ENCODE results near the gene ZNF532. TPM values are rescaled to one million over a fixed set of nuclear protein-coding genes. Genes with fewer than 3 reads are reported as not detected.
A peak's percentile ranks its signal among the peaks of the same experiment; 100 is the strongest.

ZNF532 gene
- total RNA-seq, 1 experiment from 2014 or later, result 49.8 TPM

DNA sequence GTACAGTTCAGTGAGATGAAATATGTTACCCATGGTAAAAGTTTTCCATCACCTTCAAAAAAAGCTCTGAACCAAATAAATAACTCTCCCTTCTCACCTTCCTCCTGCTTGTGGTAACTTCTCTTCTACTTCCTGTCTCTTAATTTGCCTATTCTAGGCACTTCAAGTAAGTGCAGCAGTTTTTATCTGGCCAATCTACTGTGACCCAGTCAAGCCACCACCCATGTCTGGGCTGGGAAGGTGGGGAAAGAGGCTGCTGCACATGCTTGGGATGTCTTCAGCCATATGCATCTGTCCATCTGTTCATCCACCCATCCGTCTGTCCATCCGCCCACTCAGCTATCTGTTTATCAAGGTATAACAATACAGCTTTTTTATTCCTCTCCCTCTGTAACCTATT lies 31.6 kb downstream of the ZNF532 start:
- BruUV-seq (replicated peaks), result no TSS peak
- H3K27ac ChIP-seq (ENCODE audit: low read length), result peak overlapping the region; percentile 58; the same call in 1 of the 2 replicates
- no peaks in the 10 kb centered on the region for H3K27me3 ChIP-seq (ENCODE audit: control insufficient read depth, insufficient read depth, low read length)
- no peak overlapping the region for H3K4me3 ChIP-seq (ENCODE audit: low read depth in 2 of 2, low read length in 2 of 2)
- H3K9me3 ChIP-seq (ENCODE audit: control insufficient read depth, insufficient read depth, low read depth, low read length), result no peaks in the 10 kb centered on the region
- ChIA-PET POLR2A (no interaction called here), CTCF (no interaction called here)
- H3K36me3 ChIP-seq (ENCODE audit: control insufficient read depth, insufficient read depth, low read length), result no peaks in the 10 kb centered on the region
- ATAC-seq (no peak), DNase-seq (ENCODE audit: low read depth, low spot score) (no peak)
- TF ChIP-seq POLR2AphosphoS5 (IDR thresholded peaks at IDR 0.05; ENCODE audit: low read depth, low read length), result no peak
- intact Hi-C loops (cut with micrococcal nuclease; ENCODE audit: unreplicated experiment) (no loop called here), in situ Hi-C loops (cut with HindIII; ENCODE audit: low pct_unique_long_range_greater_than_20kb, low sequenced_read_pairs) (no loop called here)
- peaks cover 9% of the 10 kb centered on the region for H3K4me1 ChIP-seq (ENCODE audit: control insufficient read depth, insufficient read depth, low read length)

DNA sequence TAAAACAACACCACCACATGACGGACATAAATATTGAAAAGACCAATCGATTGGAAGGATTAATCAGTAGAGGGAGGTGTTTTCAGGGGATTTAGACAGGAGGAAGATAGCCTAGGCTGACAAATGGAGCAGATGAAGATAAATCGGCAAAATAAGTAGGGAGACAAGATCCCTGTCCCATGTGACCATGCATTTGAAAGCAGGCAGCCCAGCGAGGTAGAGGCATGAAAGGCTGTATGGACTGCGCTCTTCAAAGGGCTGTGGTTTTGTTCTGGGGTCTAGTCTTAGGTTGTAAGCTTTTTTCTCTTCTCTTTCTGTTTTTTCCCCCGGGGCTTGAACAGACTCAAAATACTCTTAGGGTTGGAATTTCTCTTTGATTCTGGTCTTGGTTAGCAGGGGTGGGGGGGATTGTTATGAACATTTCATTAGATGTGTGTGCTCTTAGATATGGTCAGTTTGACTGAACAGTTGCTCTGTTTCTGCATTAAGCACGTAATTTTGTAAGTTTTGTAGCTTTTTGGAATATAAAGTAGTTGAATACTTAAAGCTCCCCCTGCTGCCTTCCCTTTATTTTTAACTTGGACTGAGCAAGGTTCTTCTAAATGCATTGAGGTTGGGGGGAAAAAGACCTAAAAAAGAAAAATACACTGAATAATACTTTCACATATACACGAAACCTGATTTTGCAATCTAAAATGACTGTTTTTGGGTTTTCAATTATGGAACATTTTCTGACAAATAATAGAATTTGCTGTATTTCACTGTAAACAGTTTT lies 32.2 kb downstream of the ZNF532 start:
- Histone ChIP-seq H3K4me3 (ENCODE audit: low read depth in 2 of 2, low read length in 2 of 2) (no peak overlapping the region), H3K27me3 (ENCODE audit: control insufficient read depth, insufficient read depth, low read length) (no peaks in the 10 kb centered on the region), H3K36me3 (ENCODE audit: control insufficient read depth, insufficient read depth, low read length) (no peaks in the 10 kb centered on the region), H3K4me1 (ENCODE audit: control insufficient read depth, insufficient read depth, low read length) (peaks cover 4% of the 10 kb centered on the region), H3K27ac (ENCODE audit: low read length) (peak overlapping the region; percentile 58; the same call in 1 of the 2 replicates), H3K9me3 (ENCODE audit: control insufficient read depth, insufficient read depth, low read depth, low read length) (no peaks in the 10 kb centered on the region)
- TF ChIP-seq TCF7L2 (IDR thresholded peaks at IDR 0.05; ENCODE audit: low read depth, low read length), result no peak
- TF ChIP-seq, protein P1, sequence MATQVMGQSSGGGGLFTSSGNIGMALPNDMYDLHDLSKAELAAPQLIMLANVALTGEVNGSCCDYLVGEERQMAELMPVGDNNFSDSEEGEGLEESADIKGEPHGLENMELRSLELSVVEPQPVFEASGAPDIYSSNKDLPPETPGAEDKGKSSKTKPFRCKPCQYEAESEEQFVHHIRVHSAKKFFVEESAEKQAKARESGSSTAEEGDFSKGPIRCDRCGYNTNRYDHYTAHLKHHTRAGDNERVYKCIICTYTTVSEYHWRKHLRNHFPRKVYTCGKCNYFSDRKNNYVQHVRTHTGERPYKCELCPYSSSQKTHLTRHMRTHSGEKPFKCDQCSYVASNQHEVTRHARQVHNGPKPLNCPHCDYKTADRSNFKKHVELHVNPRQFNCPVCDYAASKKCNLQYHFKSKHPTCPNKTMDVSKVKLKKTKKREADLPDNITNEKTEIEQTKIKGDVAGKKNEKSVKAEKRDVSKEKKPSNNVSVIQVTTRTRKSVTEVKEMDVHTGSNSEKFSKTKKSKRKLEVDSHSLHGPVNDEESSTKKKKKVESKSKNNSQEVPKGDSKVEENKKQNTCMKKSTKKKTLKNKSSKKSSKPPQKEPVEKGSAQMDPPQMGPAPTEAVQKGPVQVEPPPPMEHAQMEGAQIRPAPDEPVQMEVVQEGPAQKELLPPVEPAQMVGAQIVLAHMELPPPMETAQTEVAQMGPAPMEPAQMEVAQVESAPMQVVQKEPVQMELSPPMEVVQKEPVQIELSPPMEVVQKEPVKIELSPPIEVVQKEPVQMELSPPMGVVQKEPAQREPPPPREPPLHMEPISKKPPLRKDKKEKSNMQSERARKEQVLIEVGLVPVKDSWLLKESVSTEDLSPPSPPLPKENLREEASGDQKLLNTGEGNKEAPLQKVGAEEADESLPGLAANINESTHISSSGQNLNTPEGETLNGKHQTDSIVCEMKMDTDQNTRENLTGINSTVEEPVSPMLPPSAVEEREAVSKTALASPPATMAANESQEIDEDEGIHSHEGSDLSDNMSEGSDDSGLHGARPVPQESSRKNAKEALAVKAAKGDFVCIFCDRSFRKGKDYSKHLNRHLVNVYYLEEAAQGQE (IDR thresholded peaks at IDR 0.05; ENCODE audit: insufficient read depth in 1 of 2, low read depth in 2 of 2, low read length in 1 of 2), result no peak
- TF ChIP-seq, protein P2, sequence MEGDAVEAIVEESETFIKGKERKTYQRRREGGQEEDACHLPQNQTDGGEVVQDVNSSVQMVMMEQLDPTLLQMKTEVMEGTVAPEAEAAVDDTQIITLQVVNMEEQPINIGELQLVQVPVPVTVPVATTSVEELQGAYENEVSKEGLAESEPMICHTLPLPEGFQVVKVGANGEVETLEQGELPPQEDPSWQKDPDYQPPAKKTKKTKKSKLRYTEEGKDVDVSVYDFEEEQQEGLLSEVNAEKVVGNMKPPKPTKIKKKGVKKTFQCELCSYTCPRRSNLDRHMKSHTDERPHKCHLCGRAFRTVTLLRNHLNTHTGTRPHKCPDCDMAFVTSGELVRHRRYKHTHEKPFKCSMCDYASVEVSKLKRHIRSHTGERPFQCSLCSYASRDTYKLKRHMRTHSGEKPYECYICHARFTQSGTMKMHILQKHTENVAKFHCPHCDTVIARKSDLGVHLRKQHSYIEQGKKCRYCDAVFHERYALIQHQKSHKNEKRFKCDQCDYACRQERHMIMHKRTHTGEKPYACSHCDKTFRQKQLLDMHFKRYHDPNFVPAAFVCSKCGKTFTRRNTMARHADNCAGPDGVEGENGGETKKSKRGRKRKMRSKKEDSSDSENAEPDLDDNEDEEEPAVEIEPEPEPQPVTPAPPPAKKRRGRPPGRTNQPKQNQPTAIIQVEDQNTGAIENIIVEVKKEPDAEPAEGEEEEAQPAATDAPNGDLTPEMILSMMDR (IDR thresholded peaks at IDR 0.05), result no peak
- no peak for TF ChIP-seq SIN3A (IDR thresholded peaks at IDR 0.05; ENCODE audit: borderline replicate concordance, insufficient read depth, low read depth, low read length)
- no peak for TF ChIP-seq POLR2AphosphoS5 (IDR thresholded peaks at IDR 0.05; ENCODE audit: low read depth, low read length)
- no TSS peak for BruUV-seq (replicated peaks)
- POLR2A ChIA-PET, result no interaction called here
- intact Hi-C loops (cut with micrococcal nuclease; ENCODE audit: unreplicated experiment) (no loop called here), in situ Hi-C loops (cut with HindIII; ENCODE audit: low pct_unique_long_range_greater_than_20kb, low sequenced_read_pairs) (no loop called here)
- ATAC-seq, result no peak
- no peak for DNase-seq (ENCODE audit: low read depth, low spot score)
- CTCF ChIA-PET, result interaction anchor here (0.6 kb wide), 1 partner anchor 1083 kb away, joined by 3 read pairs; no protein-coding TSS in a partner anchor
